MM.1S (cell line): ENCODE results near the gene TBRG4.

Source experiments
- EZH2 ChIP-seq: fragments of 300-600 bp; sonication (generic); optimal IDR thresholded peaks from 2 replicates; pipeline ENCODE3; 2017; ENCODE audit warnings: low read depth, mild to moderate bottlenecking, antibody characterized with exemption, low read length, mixed read lengths
- EZH2phosphoT487 ChIP-seq: fragments of 300-600 bp; sonication (generic); IDR thresholded peaks from 2 replicates; pipeline ENCODE4 v1.6.1; 2018; ENCODE audit warnings: antibody characterized with exemption, low read length
- TF ChIP-seq, protein P1 (sequence below): fragments of 300-600 bp; sonication (generic); IDR thresholded peaks from 2 replicates; pipeline ENCODE4 v1.5.1; 2016; ENCODE audit warnings: antibody characterized with exemption, low read length, mixed read lengths

- TF ChIP-seq, protein P1, sequence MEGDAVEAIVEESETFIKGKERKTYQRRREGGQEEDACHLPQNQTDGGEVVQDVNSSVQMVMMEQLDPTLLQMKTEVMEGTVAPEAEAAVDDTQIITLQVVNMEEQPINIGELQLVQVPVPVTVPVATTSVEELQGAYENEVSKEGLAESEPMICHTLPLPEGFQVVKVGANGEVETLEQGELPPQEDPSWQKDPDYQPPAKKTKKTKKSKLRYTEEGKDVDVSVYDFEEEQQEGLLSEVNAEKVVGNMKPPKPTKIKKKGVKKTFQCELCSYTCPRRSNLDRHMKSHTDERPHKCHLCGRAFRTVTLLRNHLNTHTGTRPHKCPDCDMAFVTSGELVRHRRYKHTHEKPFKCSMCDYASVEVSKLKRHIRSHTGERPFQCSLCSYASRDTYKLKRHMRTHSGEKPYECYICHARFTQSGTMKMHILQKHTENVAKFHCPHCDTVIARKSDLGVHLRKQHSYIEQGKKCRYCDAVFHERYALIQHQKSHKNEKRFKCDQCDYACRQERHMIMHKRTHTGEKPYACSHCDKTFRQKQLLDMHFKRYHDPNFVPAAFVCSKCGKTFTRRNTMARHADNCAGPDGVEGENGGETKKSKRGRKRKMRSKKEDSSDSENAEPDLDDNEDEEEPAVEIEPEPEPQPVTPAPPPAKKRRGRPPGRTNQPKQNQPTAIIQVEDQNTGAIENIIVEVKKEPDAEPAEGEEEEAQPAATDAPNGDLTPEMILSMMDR = no peak
- TF ChIP-seq EZH2 = no peak
- TF ChIP-seq EZH2phosphoT487 = no peak
Observed at GRCh38 chr7:45155357-45155900, 43.9 kb upstream of the TBRG4 start.
